ENCODE results near the gene GFI1. TPM values are rescaled to one million over a fixed set of nuclear protein-coding genes. Genes with fewer than 3 reads are reported as not detected.
A peak's percentile ranks its signal among the peaks of the same experiment; 100 is the strongest.
"Not testable (repeated sequence)": the region's sequence is repeated elsewhere in the genome, so short reads cannot be mapped to it uniquely, and the experiment has no call there.

The GFI1 gene
- total RNA-seq = 10 to 100 TPM; 52.2 to 56.4 TPM

- Mint-ChIP-seq H3K36me3 (peaks cover 13% of the 10 kb centered on the region), H3K27ac (peak within 1 kb of the TSS; percentile 98), H3K27me3 (no peaks in the 10 kb centered on the region), H3K9me3 (no peaks in the 10 kb centered on the region), H3K4me1 (peaks cover 28% of the 10 kb centered on the region), H3K4me3 (peak within 1 kb of the TSS; percentile 99)
- ATAC-seq (ENCODE audit: low read depth) = peak; percentile 32
- POLR2A ChIA-PET = interaction anchor here (0.6 to 8.6 kb wide), 48 partner anchors 7 to 475 kb away, joined by 3 to 209 read pairs (median 5); partner anchors contain the start of genes DIPK1A, GLMN and RPAP2
- peak; percentile 80 for DNase-seq
Measured at GRCh38 chr1:92486251-92487077, at the start of gene GFI1. TSS of gene GFI1 (minus strand) at chr1:92486925. CDS start at chr1:92483487, 3,438 bp downstream.

- POLR2A ChIA-PET = interaction anchor here (1.0 kb wide), 1 partner anchor 46 kb away, joined by 3 read pairs; the partner anchor contains the start of gene GFI1
- H3K4me3 Mint-ChIP-seq, H3K9me3 Mint-ChIP-seq: not testable (repeated sequence)
Measured at GRCh38 chr1:92532371-92532770, 45.6 kb upstream of the GFI1 start.

GRCh38 chr1:92531939-92532338 is 45.2 kb upstream of the GFI1 start:
- not testable (repeated sequence) for H3K4me3 Mint-ChIP-seq; ATAC-seq (ENCODE audit: low read depth); H3K27me3 Mint-ChIP-seq; H3K9me3 Mint-ChIP-seq; DNase-seq
- H3K36me3 Mint-ChIP-seq = peaks cover 42% of the 10 kb centered on the region
- peaks cover 30% of the 10 kb centered on the region for H3K4me1 Mint-ChIP-seq
- peak overlapping the region; percentile 3 for H3K27ac Mint-ChIP-seq
- POLR2A ChIA-PET = interaction anchor here (1.0 kb wide), 1 partner anchor 46 kb away, joined by 3 read pairs; the partner anchor contains the start of gene GFI1

More at GRCh38 chr1:92532371-92532770, 45.6 kb upstream of the GFI1 start:
- H3K27me3 Mint-ChIP-seq; DNase-seq; ATAC-seq (ENCODE audit: low read depth): not testable (repeated sequence)
- Mint-ChIP-seq H3K4me1 (peaks cover 31% of the 10 kb centered on the region), H3K36me3 (peaks cover 42% of the 10 kb centered on the region), H3K27ac (peak overlapping the region; percentile 3)

GRCh38 chr1:92527670-92528069 is 40.9 kb upstream of the GFI1 start:
- Mint-ChIP-seq H3K27me3 (no peaks in the 10 kb centered on the region), H3K4me3 (no peak overlapping the region), H3K36me3 (peaks cover 19% of the 10 kb centered on the region), H3K4me1 (peaks cover 8% of the 10 kb centered on the region), H3K27ac (no peak overlapping the region), H3K9me3 (peaks cover 4% of the 10 kb centered on the region)
- ATAC-seq (ENCODE audit: low read depth) = no peak
- no peak for DNase-seq
- POLR2A ChIA-PET = no interaction called here

GRCh38 chr1:92524944-92525590 is 38.3 kb upstream of the GFI1 start:
- H3K27me3 Mint-ChIP-seq; ATAC-seq (ENCODE audit: low read depth); H3K36me3 Mint-ChIP-seq; DNase-seq; H3K4me3 Mint-ChIP-seq; H3K27ac Mint-ChIP-seq; H3K4me1 Mint-ChIP-seq; H3K9me3 Mint-ChIP-seq: not testable (repeated sequence)
- POLR2A ChIA-PET = interaction anchor here (2.1 kb wide), 1 partner anchor 39 kb away, joined by 8 read pairs; no protein-coding TSS in a partner anchor

- peaks cover 15% of the 10 kb centered on the region for H3K4me1 Mint-ChIP-seq
- no peaks in the 10 kb centered on the region for H3K27me3 Mint-ChIP-seq
- POLR2A ChIA-PET = no interaction called here
- no peak overlapping the region for H3K4me3 Mint-ChIP-seq
- ATAC-seq (ENCODE audit: low read depth) (no peak), DNase-seq (no peak)
- H3K9me3 Mint-ChIP-seq = no peaks in the 10 kb centered on the region
- no peak overlapping the region for H3K27ac Mint-ChIP-seq
- peaks cover 3% of the 10 kb centered on the region for H3K36me3 Mint-ChIP-seq
Measured at GRCh38 chr1:92519043-92519442, 32.3 kb upstream of the GFI1 start.

GRCh38 chr1:92516574-92516973 is 29.8 kb upstream of the GFI1 start:
- H3K9me3 Mint-ChIP-seq = no peaks in the 10 kb centered on the region
- H3K27me3 Mint-ChIP-seq = no peaks in the 10 kb centered on the region
- DNase-seq (no peak), ATAC-seq (ENCODE audit: low read depth) (no peak)
- no peak overlapping the region for H3K27ac Mint-ChIP-seq
- H3K36me3 Mint-ChIP-seq = peaks cover 3% of the 10 kb centered on the region
- POLR2A ChIA-PET = interaction anchor here (1.0 kb wide), 1 partner anchor 30 kb away, joined by 3 read pairs; the partner anchor contains the start of gene GFI1
- peaks cover 18% of the 10 kb centered on the region for H3K4me1 Mint-ChIP-seq
- H3K4me3 Mint-ChIP-seq = no peak overlapping the region

- DNase-seq (no peak), ATAC-seq (ENCODE audit: low read depth) (no peak)
- H3K27ac Mint-ChIP-seq = no peak overlapping the region
- H3K9me3 Mint-ChIP-seq = no peaks in the 10 kb centered on the region
- no peak overlapping the region for H3K4me3 Mint-ChIP-seq
- POLR2A ChIA-PET = interaction anchor here (1.0 kb wide), 1 partner anchor 29 kb away, joined by 3 read pairs; the partner anchor contains the start of gene GFI1
- peaks cover 3% of the 10 kb centered on the region for H3K36me3 Mint-ChIP-seq
- no peaks in the 10 kb centered on the region for H3K27me3 Mint-ChIP-seq
- peaks cover 18% of the 10 kb centered on the region for H3K4me1 Mint-ChIP-seq
Measured at GRCh38 chr1:92515796-92516201, 29.1 kb upstream of the GFI1 start.

- Mint-ChIP-seq H3K4me3 (no peak overlapping the region), H3K27ac (no peak overlapping the region), H3K27me3 (no peaks in the 10 kb centered on the region), H3K9me3 (no peaks in the 10 kb centered on the region), H3K4me1 (peaks cover 16% of the 10 kb centered on the region), H3K36me3 (peaks cover 1% of the 10 kb centered on the region)
- POLR2A ChIA-PET = no interaction called here
- ATAC-seq (ENCODE audit: low read depth) (no peak), DNase-seq (no peak)
Measured at GRCh38 chr1:92511541-92511940, 24.8 kb upstream of the GFI1 start.

GRCh38 chr1:92509619-92510018 is 22.9 kb upstream of the GFI1 start:
- DNase-seq (no peak), ATAC-seq (ENCODE audit: low read depth) (no peak)
- H3K27me3 Mint-ChIP-seq = no peaks in the 10 kb centered on the region
- no peaks in the 10 kb centered on the region for H3K9me3 Mint-ChIP-seq
- H3K4me1 Mint-ChIP-seq = peaks cover 9% of the 10 kb centered on the region
- H3K36me3 Mint-ChIP-seq = peaks cover 1% of the 10 kb centered on the region
- no peak overlapping the region for H3K27ac Mint-ChIP-seq
- no peak overlapping the region for H3K4me3 Mint-ChIP-seq
- POLR2A ChIA-PET = no interaction called here

- H3K4me1 Mint-ChIP-seq = peaks cover 23% of the 10 kb centered on the region
- H3K36me3 Mint-ChIP-seq = peaks cover 1% of the 10 kb centered on the region
- H3K27me3 Mint-ChIP-seq = no peaks in the 10 kb centered on the region
- DNase-seq (no peak), ATAC-seq (ENCODE audit: low read depth) (no peak)
- no peaks in the 10 kb centered on the region for H3K9me3 Mint-ChIP-seq
- H3K4me3 Mint-ChIP-seq = no peak overlapping the region
- no peak overlapping the region for H3K27ac Mint-ChIP-seq
- POLR2A ChIA-PET = interaction anchor here (3.5 kb wide), 1 partner anchor 19 kb away, joined by 20 read pairs; the partner anchor contains the start of gene GFI1
Measured at GRCh38 chr1:92505015-92505692, 18.4 kb upstream of the GFI1 start.

- DNase-seq = no peak
- peak; percentile 30 for ATAC-seq (ENCODE audit: low read depth)
- Mint-ChIP-seq H3K36me3 (peaks cover 3% of the 10 kb centered on the region), H3K9me3 (no peaks in the 10 kb centered on the region), H3K27ac (peak overlapping the region; percentile 24), H3K27me3 (no peaks in the 10 kb centered on the region), H3K4me1 (peaks cover 23% of the 10 kb centered on the region), H3K4me3 (no peak overlapping the region)
- POLR2A ChIA-PET = interaction anchor here (0.7 to 3.5 kb wide), 2 partner anchors 18 to 21 kb away, joined by 3 to 20 read pairs; partner anchors contain the start of gene GFI1
Measured at GRCh38 chr1:92504291-92505014, 17.7 kb upstream of the GFI1 start.
